NCI-H2196 treated with DMSO at 0.1 percent for 48 hours (cell line): ENCODE results near the gene STXBP4.
A peak's percentile ranks its signal among the peaks of the same experiment; 100 is the strongest.

Source experiments
- DNase-seq: peaks from one replicate; lab custom pipeline; 2025; ENCODE audit not compliant: unreplicated experiment; lab: John Stamatoyannopoulos, UW

Gene STXBP4

GRCh38 chr17:55215711-55216110 lies 247.1 kb downstream of the STXBP4 start:
- DNase-seq, result no peak

- no peak for DNase-seq
These were observed 248.3 kb downstream of the STXBP4 start for GRCh38 chr17:55216888-55217287.

GRCh38 chr17:55219459-55219858 lies 250.9 kb downstream of the STXBP4 start:
- no peak for DNase-seq

GRCh38 chr17:55219934-55220333 lies 251.4 kb downstream of the STXBP4 start:
- DNase-seq, result peak; percentile 2
